Memory B cell (primary cell): ENCODE data around the gene LRRTM4.

Experiments
- ATAC-seq: fragments of 150-1000 bp; cut with Tn5 transposase; 2 replicates; pipeline ENCODE4 v1.10.0; 2021; ENCODE audit warnings: low read depth, mild to moderate bottlenecking, moderate library complexity
- DNase-seq, 2 donors: peaks; one replicate each; pipeline ENCODE4 v3.0.0; 2022; ENCODE audit warnings: low spot score in 2 of 2
- H3K27ac Mint-ChIP-seq: one replicate; pipeline ENCODE4 v1.8.0; 2022; ENCODE audit warnings: mild to moderate bottlenecking, moderate library complexity, mixed read lengths
- H3K27me3 Mint-ChIP-seq: one replicate; pipeline ENCODE4 v1.8.0; 2022; ENCODE audit warnings: mixed read lengths
- H3K36me3 Mint-ChIP-seq: one replicate; pipeline ENCODE4 v1.8.0; 2022; ENCODE audit warnings: mild to moderate bottlenecking, mixed read lengths
- H3K4me1 Mint-ChIP-seq: one replicate; pipeline ENCODE4 v1.8.0; 2022; ENCODE audit warnings: mixed read lengths
- H3K4me3 Mint-ChIP-seq: one replicate; pipeline ENCODE4 v1.8.0; 2022; ENCODE audit warnings: mild to moderate bottlenecking, moderate library complexity, mixed read lengths
- H3K9me3 Mint-ChIP-seq: one replicate; pipeline ENCODE4 v1.8.0; 2022; ENCODE audit warnings: mixed read lengths

LRRTM4 gene

DNA sequence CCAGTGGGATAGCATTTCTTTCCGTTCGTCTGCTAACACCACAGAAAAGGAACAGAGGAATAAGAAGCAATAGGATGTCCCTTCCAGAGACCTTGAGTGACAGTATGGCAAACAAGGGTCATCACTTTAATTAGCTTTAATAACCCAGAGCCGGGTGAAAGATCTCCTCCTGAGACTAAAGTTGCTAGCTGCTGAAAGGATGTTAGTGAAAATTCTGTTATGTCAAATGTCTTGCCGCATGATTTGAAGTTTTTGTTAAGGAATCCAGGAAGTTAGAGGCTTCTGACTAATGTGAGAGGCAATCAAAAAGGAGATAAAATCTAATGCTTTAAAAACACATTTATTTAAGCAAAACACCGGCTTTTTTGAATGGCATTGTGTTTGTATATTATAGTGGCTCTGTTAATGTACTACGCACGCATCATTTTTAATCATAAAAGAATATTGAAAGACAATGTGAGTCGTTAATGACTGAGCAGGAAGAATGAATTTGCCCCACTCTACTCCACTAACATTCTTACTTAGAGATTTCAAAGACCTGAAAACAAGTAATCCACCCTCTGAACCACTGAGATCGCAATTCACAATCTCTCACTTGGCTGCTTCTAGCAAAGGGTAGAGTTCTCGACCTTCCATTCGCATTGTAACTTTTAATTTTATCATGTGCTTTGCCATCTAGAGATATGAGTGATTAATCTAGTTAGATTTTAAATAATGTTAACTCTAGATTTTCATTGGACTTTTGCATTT, 536.6 kb downstream of the LRRTM4 start:
- no peak overlapping the region for H3K27ac Mint-ChIP-seq
- no peak for ATAC-seq
- H3K27me3 Mint-ChIP-seq: no peaks in the 10 kb centered on the region
- no peaks in the 10 kb centered on the region for H3K4me1 Mint-ChIP-seq
- no peaks in the 10 kb centered on the region for H3K36me3 Mint-ChIP-seq
- no peak for DNase-seq
- H3K9me3 Mint-ChIP-seq: no peaks in the 10 kb centered on the region
- H3K4me3 Mint-ChIP-seq: no peak overlapping the region

GRCh38 chr2:76984359-76984758, 537.8 kb downstream of the LRRTM4 start:
- ATAC-seq: no peak
- Mint-ChIP-seq H3K4me3 (no peak overlapping the region), H3K9me3 (no peaks in the 10 kb centered on the region), H3K27me3 (no peaks in the 10 kb centered on the region), H3K27ac (no peak overlapping the region), H3K4me1 (no peaks in the 10 kb centered on the region), H3K36me3 (no peaks in the 10 kb centered on the region)
- DNase-seq: no peak

GRCh38 chr2:76980067-76980787, 541.9 kb downstream of the LRRTM4 start:
- no peaks in the 10 kb centered on the region for H3K36me3 Mint-ChIP-seq
- no peaks in the 10 kb centered on the region for H3K4me1 Mint-ChIP-seq
- no peak overlapping the region for H3K4me3 Mint-ChIP-seq
- H3K27me3 Mint-ChIP-seq: no peaks in the 10 kb centered on the region
- H3K9me3 Mint-ChIP-seq: no peaks in the 10 kb centered on the region
- no peak overlapping the region for H3K27ac Mint-ChIP-seq
- ATAC-seq (no peak), DNase-seq (no peak)

DNA sequence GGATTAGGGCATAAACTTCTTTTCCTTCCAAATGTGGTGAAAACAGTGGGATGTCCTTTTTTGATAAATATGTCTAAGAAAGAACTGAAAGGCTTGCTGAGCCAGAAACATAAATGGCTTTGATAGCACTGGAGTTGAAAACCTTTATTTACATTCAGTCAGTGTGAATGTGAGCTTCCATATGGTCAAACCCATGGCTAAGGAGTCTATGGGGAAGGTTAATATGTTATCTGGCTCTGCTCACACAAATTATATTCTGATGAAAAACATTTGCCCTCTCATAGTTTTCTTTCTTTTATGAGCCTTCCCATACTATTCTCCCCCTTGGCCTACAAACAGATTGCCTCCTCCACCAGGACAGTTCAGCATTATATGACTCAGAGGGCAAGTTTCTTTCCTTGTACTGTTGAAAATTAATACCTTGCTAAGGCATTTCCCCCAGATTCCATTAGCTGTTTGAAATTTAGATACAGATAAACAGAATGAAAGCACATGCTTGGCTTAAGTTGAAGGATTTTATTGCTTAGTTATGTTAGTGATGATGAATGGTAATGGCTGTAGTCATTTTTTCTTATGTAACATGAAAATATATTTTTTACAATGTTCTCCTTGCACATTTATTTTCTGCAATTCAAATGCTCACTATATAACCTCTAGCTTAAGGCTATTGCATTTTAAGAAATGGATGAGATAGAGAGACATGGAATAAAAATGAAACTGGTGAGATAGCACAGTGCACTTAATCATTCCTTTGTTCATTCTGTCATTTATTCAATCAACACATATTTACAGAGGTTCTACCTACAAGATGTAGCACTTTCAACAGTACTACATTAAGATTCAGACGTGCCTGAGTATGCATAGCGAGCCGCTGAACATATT, 544.1 kb downstream of the LRRTM4 start:
- Mint-ChIP-seq H3K9me3 (no peaks in the 10 kb centered on the region), H3K36me3 (no peaks in the 10 kb centered on the region), H3K27ac (no peak overlapping the region), H3K27me3 (no peaks in the 10 kb centered on the region), H3K4me1 (no peaks in the 10 kb centered on the region), H3K4me3 (no peak overlapping the region)
- no peak for DNase-seq
- no peak for ATAC-seq

DNA sequence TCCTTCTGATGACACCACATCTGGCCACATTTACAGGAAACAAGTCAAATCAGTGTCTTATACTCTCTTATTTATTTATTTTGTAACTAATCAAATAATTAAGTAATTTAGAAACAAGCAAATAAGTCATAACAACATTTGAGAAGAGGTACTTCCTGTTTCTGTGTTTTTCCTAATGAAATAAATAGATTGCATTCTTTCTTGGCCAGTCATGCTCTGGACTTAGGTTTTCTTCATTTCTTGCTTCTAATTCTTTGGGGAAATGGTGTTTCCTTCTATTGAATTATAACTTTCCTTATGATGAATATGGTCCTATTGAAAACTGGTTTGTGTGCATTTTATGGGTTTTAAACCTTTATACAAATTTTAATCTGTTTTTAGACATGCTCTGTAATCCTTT, 546.4 kb downstream of the LRRTM4 start:
- Mint-ChIP-seq H3K27me3 (no peaks in the 10 kb centered on the region), H3K27ac (no peak overlapping the region), H3K36me3 (no peaks in the 10 kb centered on the region), H3K4me3 (no peak overlapping the region), H3K4me1 (no peaks in the 10 kb centered on the region), H3K9me3 (no peaks in the 10 kb centered on the region)
- no peak for DNase-seq
- ATAC-seq: no peak

- Mint-ChIP-seq H3K9me3 (peaks cover 3% of the 10 kb centered on the region), H3K27ac (no peak overlapping the region), H3K36me3 (no peaks in the 10 kb centered on the region), H3K27me3 (no peaks in the 10 kb centered on the region), H3K4me1 (no peaks in the 10 kb centered on the region), H3K4me3 (no peak overlapping the region)
- DNase-seq (no peak), ATAC-seq (no peak)
Measured at GRCh38 chr2:76973610-76974009, 548.6 kb downstream of the LRRTM4 start.

- Mint-ChIP-seq H3K4me1 (no peaks in the 10 kb centered on the region), H3K27me3 (no peaks in the 10 kb centered on the region), H3K36me3 (no peaks in the 10 kb centered on the region), H3K4me3 (no peak overlapping the region), H3K9me3 (peaks cover 3% of the 10 kb centered on the region), H3K27ac (no peak overlapping the region)
- DNase-seq (no peak), ATAC-seq (no peak)
Measured at GRCh38 chr2:76965772-76966171, 556.4 kb downstream of the LRRTM4 start.

- no peak overlapping the region for H3K27ac Mint-ChIP-seq
- DNase-seq (no peak), ATAC-seq (no peak)
- H3K4me1 Mint-ChIP-seq: no peaks in the 10 kb centered on the region
- H3K36me3 Mint-ChIP-seq: no peaks in the 10 kb centered on the region
- peaks cover 13% of the 10 kb centered on the region for H3K9me3 Mint-ChIP-seq
- no peak overlapping the region for H3K4me3 Mint-ChIP-seq
- no peaks in the 10 kb centered on the region for H3K27me3 Mint-ChIP-seq
Measured at GRCh38 chr2:76958749-76959148, 563.4 kb downstream of the LRRTM4 start.

DNA sequence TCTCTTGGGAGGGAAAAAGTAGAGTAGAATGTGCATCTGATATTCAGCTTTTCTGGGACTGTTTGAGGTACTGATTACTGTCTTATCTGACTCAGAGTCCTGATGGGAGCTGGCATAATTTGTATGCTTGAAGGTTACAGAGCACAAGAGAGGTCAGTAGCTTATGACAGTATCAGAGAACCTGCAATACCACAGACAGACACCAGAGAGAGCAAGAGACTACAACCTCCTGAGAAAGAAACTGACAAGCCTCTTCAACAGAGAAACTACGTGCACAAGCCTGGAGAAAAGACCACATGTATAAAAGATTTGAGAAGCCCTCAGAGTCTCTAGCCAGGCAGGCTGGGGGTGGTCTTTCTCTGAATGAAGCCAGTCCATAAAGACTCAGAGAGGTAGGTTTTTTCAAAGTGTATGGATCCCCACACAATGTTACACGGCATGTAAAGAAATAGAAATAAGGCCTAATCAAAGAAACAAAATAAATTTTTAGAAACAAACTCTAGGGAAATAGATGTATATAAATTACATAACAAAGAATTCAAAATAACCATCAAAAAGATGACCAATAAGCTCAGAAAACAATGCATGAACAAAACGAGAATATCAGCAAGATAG, 568.3 kb downstream of the LRRTM4 start:
- Mint-ChIP-seq H3K27me3 (no peaks in the 10 kb centered on the region), H3K4me3 (no peak overlapping the region), H3K27ac (no peak overlapping the region), H3K4me1 (no peaks in the 10 kb centered on the region), H3K9me3 (peaks cover 9% of the 10 kb centered on the region), H3K36me3 (no peaks in the 10 kb centered on the region)
- ATAC-seq (no peak), DNase-seq (no peak)

GRCh38 chr2:76946631-76947145, 575.5 kb downstream of the LRRTM4 start:
- Mint-ChIP-seq H3K4me3 (no peak overlapping the region), H3K4me1 (no peaks in the 10 kb centered on the region), H3K36me3 (no peaks in the 10 kb centered on the region), H3K27ac (no peak overlapping the region), H3K27me3 (no peaks in the 10 kb centered on the region), H3K9me3 (peaks cover 3% of the 10 kb centered on the region)
- ATAC-seq (no peak), DNase-seq (no peak)

DNA sequence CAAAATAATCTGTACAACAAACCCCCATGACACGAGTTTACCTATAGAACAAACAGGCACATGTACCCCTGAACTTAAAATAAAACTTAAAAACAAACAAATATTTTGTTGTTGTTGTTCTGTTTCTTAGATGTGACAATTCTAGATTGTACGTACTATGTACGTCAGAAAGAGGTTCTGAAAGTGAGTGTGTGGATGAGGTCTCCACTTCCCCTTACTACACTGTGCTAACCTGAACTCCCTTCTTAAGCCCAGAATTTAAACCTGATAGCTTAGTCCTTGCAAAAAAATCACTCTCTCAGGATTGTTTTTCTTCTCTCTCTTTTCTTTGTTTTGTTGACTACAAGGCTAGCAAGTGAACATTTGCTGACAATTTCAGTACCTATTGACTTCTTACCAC, 581.6 kb downstream of the LRRTM4 start:
- no peak overlapping the region for H3K4me3 Mint-ChIP-seq
- ATAC-seq (no peak), DNase-seq (no peak)
- H3K36me3 Mint-ChIP-seq: no peaks in the 10 kb centered on the region
- peaks cover 3% of the 10 kb centered on the region for H3K9me3 Mint-ChIP-seq
- H3K27me3 Mint-ChIP-seq: no peaks in the 10 kb centered on the region
- no peaks in the 10 kb centered on the region for H3K4me1 Mint-ChIP-seq
- no peak overlapping the region for H3K27ac Mint-ChIP-seq

DNA sequence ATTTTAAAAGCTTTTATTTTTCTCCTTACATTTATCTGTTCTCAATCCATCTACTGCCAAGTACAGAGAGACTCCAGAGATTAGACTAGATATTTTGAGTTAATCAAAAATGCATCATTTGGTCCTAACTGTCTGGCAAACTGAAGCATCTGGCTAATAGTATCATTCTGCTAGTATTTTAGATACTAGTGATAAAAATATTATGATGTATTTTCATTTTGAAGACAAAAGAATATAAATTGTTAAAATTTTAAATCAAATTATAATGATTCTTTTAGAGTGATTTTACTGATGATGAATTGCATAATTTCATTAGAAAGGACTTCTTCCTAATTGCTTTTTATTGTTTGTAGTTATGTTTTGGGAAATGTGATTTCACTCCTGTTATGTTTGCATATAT, 584.0 kb downstream of the LRRTM4 start:
- Mint-ChIP-seq H3K4me1 (no peaks in the 10 kb centered on the region), H3K9me3 (no peaks in the 10 kb centered on the region), H3K27ac (no peak overlapping the region), H3K36me3 (no peaks in the 10 kb centered on the region), H3K27me3 (no peaks in the 10 kb centered on the region), H3K4me3 (no peak overlapping the region)
- ATAC-seq (no peak), DNase-seq (no peak)

DNA sequence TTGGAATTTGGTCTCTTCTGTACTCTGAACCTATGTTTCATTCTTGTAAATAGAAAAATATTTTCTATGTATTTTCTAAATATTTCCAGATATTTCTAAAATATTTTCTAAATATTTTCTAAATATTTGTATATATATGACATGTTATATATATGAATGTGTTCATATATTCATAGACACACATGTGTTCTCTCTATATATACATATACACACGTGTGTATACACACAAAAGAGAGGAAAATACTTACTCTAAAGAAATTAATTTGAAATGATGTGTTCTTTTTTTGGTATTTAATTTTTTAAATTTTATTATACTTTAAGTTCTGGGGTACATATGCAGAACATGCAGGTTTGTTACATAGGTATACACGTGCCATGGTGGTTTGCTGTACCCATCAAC, 589.6 kb downstream of the LRRTM4 start:
- Mint-ChIP-seq H3K36me3 (no peaks in the 10 kb centered on the region), H3K9me3 (no peaks in the 10 kb centered on the region), H3K4me3 (no peak overlapping the region), H3K27me3 (no peaks in the 10 kb centered on the region), H3K4me1 (no peaks in the 10 kb centered on the region), H3K27ac (no peak overlapping the region)
- no peak for ATAC-seq
- DNase-seq: no peak
